Body of pancreas (tissue), 4 donors: ENCODE data around the gene HPS5. TPM values are rescaled to one million over a fixed set of nuclear protein-coding genes. Genes with fewer than 3 reads are reported as not detected.
A peak's percentile ranks its signal among the peaks of the same experiment; 100 is the strongest.
"Not testable (repeated sequence)": the region's sequence is repeated elsewhere in the genome, so short reads cannot be mapped to it uniquely, and the experiment has no call there.

Source experiments
- ATAC-seq: fragments of 150-250 bp; one replicate; pipeline ENCODE4 v1.9.1; 2016
- DNase-seq, 4 donors: peaks; one replicate each; pipeline ENCODE4 v3.0.0-alpha.2; 2019
- H3K27ac ChIP-seq, 4 donors: fragments of 200-600 bp; sonication (generic); 1 replicate in 3 of 4; 2 replicates in 1 of 4; pipeline versions ENCODE4 v1.5.1 to v1.6.1; 2016 to 2019; ENCODE audit warnings: mild to moderate bottlenecking in 1 of 4, mixed read lengths in 1 of 4, moderate library complexity in 1 of 4
- H3K27me3 ChIP-seq, 2 donors: fragments of 200-600 bp; sonication (generic); one replicate each; pipeline ENCODE4 v1.6.0; 2016; ENCODE audit warnings: mild to moderate bottlenecking in 1 of 2
- H3K36me3 ChIP-seq, 2 donors: fragments of 200-600 bp; sonication (generic); replicated peaks in 1 of 2; 2 replicates each; pipeline ENCODE4 v1.5.1; 2016; ENCODE audit warnings: low read depth in 2 of 2; ENCODE audit not compliant: insufficient read depth in 1 of 2
- H3K4me1 ChIP-seq: fragments of 200-600 bp; sonication (generic); one replicate; pipeline ENCODE4 v1.6.0; 2016
- H3K4me3 ChIP-seq, 2 donors: fragments of 200-600 bp; sonication (generic); 1 replicate in 1 of 2; 2 replicates in 1 of 2; pipeline ENCODE4 v1.5.1; 2016 to 2019
- H3K9me3 ChIP-seq, 3 donors: fragments of 200-600 bp; sonication (generic); 1 replicate in 2 of 3; 2 replicates in 1 of 3; pipeline ENCODE4 v1.5.1; 2016
- CTCF ChIP-seq, 7 experiments: fragments of 450-650 bp in 4 of 7; fragments of 200-600 bp in 3 of 7; sonication (generic) in 3 of 7; IDR thresholded peaks; one replicate each; pipeline ENCODE4 v1.5.1; 2016 to 2019; ENCODE audit warnings: antibody characterized with exemption in 7 of 7
- POLR2A ChIP-seq, 3 donors: fragments of 450-650 bp; IDR thresholded peaks; one replicate each; pipeline ENCODE4 v1.6.1; 2016; ENCODE audit warnings: antibody characterized with exemption in 3 of 3, mild to moderate bottlenecking in 2 of 3
- WGBS, 2 donors: methylation state at CpG; one replicate each; pipeline ENCODE4 v1.1.5; 2017; 5-methylcytosine and 5-hydroxymethylcytosine counted together
- intact Hi-C: fragments of 100-400 bp; cut with DNase I; formaldehyde crosslinking; loops from one replicate; pipeline ENCODE4 v1.15.1; 2023
- total RNA-seq, 2 donors: library from RNA; depleted of rRNA; stranded (reverse); fragments of >200 nt; gene quantifications; one replicate each; pipeline ENCODE4 v1.1.0, GENCODE V29; 2016

HPS5 gene
- total RNA-seq, 2 donors from 2014 or later: 8.3 to 47.5 TPM

GRCh38 chr11:18259259-18259658, 62.7 kb downstream of the HPS5 start:
- Histone ChIP-seq H3K27me3 (no peaks in the 10 kb centered on the region), H3K9me3 (no peaks in the 10 kb centered on the region), H3K4me1 (peaks cover 11% of the 10 kb centered on the region), H3K27ac (no peak overlapping the region), H3K4me3 (no peak overlapping the region), H3K36me3 (no peaks in the 10 kb centered on the region)
- peak in 1 of 4 donors; percentile 38 for DNase-seq
- TF ChIP-seq CTCF (IDR thresholded peaks at IDR 0.05) (no peak), POLR2A (IDR thresholded peaks at IDR 0.05) (no peak)
- peak; percentile 95 for ATAC-seq
- intact Hi-C loops: no loop called here

GRCh38 chr11:18254781-18255361, 67.1 kb downstream of the HPS5 start:
- intact Hi-C loops: no loop called here
- DNase-seq (no peak), ATAC-seq (no peak)
- TF ChIP-seq CTCF (IDR thresholded peaks at IDR 0.05): no peak
- no peak for TF ChIP-seq POLR2A (IDR thresholded peaks at IDR 0.05)
- Histone ChIP-seq H3K27me3 (no peaks in the 10 kb centered on the region), H3K4me1 (peaks cover 11% of the 10 kb centered on the region), H3K36me3 (no peaks in the 10 kb centered on the region), H3K27ac (no peak overlapping the region), H3K9me3 (no peaks in the 10 kb centered on the region), H3K4me3 (no peak overlapping the region)
- 60 to 83% methylated on average over 2 of the region's 2 CpGs for WGBS, 2 donors

- 72 to 80% methylated on average over 9 to 11 of the region's 11 CpGs for WGBS, 2 donors
- Histone ChIP-seq H3K27me3 (no peaks in the 10 kb centered on the region), H3K9me3 (no peaks in the 10 kb centered on the region)
These were observed 68.1 kb downstream of the HPS5 start for GRCh38 chr11:18253778-18254338.

DNA sequence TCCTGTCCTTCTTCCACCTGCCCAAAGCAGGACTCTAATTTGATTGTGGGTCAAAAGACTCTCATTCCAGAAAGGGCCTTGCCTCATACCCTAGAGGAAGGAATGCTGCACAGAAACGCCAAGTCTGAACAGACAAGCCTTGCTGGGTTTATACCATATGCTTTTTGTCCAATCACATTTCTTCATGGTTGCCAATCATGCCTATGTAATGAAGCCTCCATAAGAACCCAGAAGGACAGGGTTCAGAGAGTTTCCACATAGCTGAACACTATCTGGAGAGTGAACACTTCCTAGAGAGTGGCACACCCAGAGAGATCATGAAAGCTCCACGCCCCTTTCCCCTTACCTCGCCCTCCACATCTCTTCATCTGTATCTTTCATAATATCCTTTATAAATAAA, 68.7 kb downstream of the HPS5 start:
- 81 to 86% methylated on average over 3 of the region's 3 CpGs for WGBS, 2 donors
- H3K4me1 ChIP-seq: no peaks in the 10 kb centered on the region
- H3K27ac ChIP-seq: no peak overlapping the region
- no peak for TF ChIP-seq CTCF (IDR thresholded peaks at IDR 0.05)
- ATAC-seq (no peak), DNase-seq (no peak)
- no peaks in the 10 kb centered on the region for H3K36me3 ChIP-seq
- intact Hi-C loops: no loop called here
- H3K4me3 ChIP-seq: no peak overlapping the region
- H3K9me3 ChIP-seq: no peaks in the 10 kb centered on the region
- H3K27me3 ChIP-seq: no peaks in the 10 kb centered on the region

More at GRCh38 chr11:18253778-18254338, 68.1 kb downstream of the HPS5 start:
- Histone ChIP-seq H3K4me3 (no peak overlapping the region), H3K36me3 (no peaks in the 10 kb centered on the region), H3K27ac (no peak overlapping the region), H3K4me1 (peaks cover 1% of the 10 kb centered on the region)
- intact Hi-C loops: no loop called here
- ATAC-seq (no peak), DNase-seq (no peak)
- TF ChIP-seq POLR2A (IDR thresholded peaks at IDR 0.05) (no peak), CTCF (IDR thresholded peaks at IDR 0.05) (no peak)

GRCh38 chr11:18248561-18248960, 73.4 kb downstream of the HPS5 start, which contains the start of gene SAA2:
SAA2 (minus strand) TSS chr11:18248668; CDS start chr11:18248011, 657 bp downstream.
- Histone ChIP-seq H3K4me3 (no peak within 1 kb of the TSS), H3K4me1 (no peaks in the 10 kb centered on the region), H3K27me3 (no peaks in the 10 kb centered on the region), H3K36me3 (no peaks in the 10 kb centered on the region), H3K27ac (no peak within 1 kb of the TSS), H3K9me3 (no peaks in the 10 kb centered on the region)
- intact Hi-C loops: no loop called here
- no peak for TF ChIP-seq POLR2A (IDR thresholded peaks at IDR 0.05)
- no peak for TF ChIP-seq CTCF (IDR thresholded peaks at IDR 0.05)
- DNase-seq (no peak), ATAC-seq (no peak)
- WGBS, 2 donors: 34 to 75% methylated on average over 3 to 5 of the region's 5 CpGs

- not testable (repeated sequence) for H3K27ac ChIP-seq
These were observed 74.8 kb downstream of the HPS5 start for GRCh38 chr11:18247191-18247581.

GRCh38 chr11:18246379-18247190, 75.4 kb downstream of the HPS5 start:
- intact Hi-C loops, H3K36me3 ChIP-seq, H3K27ac ChIP-seq, H3K9me3 ChIP-seq, ATAC-seq, H3K4me1 ChIP-seq, DNase-seq, H3K27me3 ChIP-seq, H3K4me3 ChIP-seq: not testable (repeated sequence)
- 57 to 74% methylated on average over 8 to 11 of the region's 11 CpGs for WGBS, 2 donors

More at GRCh38 chr11:18247191-18247581, 74.8 kb downstream of the HPS5 start:
- ATAC-seq, H3K36me3 ChIP-seq, H3K9me3 ChIP-seq, intact Hi-C loops, H3K27me3 ChIP-seq, H3K4me3 ChIP-seq, DNase-seq, H3K4me1 ChIP-seq: not testable (repeated sequence)
- WGBS, 2 donors: 50 to 64% methylated on average over 1 to 4 of the region's 6 CpGs
